ENCODE results near the gene DMTF1. TPM values are rescaled to one million over a fixed set of nuclear protein-coding genes. Genes with fewer than 3 reads are reported as not detected.

Gene DMTF1
- polyA plus RNA-seq, 1 donor = 151 TPM

DNA sequence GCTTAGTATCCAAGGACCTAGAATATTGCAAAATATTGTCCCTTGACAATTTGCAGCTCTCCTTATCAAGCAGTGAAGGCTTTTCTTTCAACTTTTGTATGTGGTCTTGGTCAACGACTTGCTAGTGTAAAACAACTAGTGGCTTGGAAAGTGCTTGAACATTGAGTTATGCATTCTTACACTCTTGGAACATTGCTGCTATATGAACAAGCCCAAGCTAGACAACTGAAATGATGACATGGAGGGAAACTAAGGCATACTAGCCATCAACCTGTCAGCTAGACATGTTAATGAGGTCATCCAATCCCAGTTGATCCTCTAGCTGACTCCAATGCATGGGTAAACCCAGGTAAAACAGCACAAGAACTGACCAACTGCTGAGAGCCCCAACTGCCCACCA lies 12.7 kb upstream of the DMTF1 start:
- Histone ChIP-seq H3K27ac (ENCODE audit: low read length) (peak overlapping the region; percentile 61), H3K4me1 (ENCODE audit: control insufficient read depth, insufficient read depth, low read length) (peaks cover 13% of the 10 kb centered on the region), H3K4me3 (ENCODE audit: low read length) (no peak overlapping the region), H3K9me3 (ENCODE audit: control insufficient read depth, low read depth, low read length) (no peaks in the 10 kb centered on the region), H3K27me3 (ENCODE audit: control insufficient read depth, insufficient read depth, low read length) (no peaks in the 10 kb centered on the region), H3K36me3 (ENCODE audit: control insufficient read depth, insufficient read depth, low read length) (no peaks in the 10 kb centered on the region)
- DNase-seq = no peak
- WGBS (ENCODE audit: insufficient coverage, low lambda C conversion rate) = no CpG with 5 or more reads among the region's 1 CpG

DNA sequence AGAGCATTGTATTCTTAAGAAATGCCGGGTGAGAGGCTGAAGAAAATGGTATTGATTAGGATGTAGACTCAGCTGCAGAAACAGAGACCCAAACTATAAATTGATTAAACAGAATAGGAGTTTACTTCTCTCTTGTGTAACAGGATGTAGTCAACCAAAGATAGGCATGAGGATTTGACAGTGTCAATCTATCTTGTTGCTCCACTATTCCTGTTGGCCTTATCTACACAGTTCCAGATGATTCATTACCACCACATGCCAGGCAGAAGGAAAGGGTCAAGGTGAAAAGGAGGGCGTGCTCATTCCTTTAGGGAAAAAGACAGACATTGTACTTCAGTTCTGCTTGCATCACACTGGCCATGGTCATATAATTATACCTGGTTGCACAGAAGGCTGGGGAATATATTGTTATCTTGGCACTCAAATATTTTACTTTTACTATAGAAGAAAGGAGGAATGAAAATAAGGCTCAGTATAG lies 11.9 kb upstream of the DMTF1 start:
- Histone ChIP-seq H3K27me3 (ENCODE audit: control insufficient read depth, insufficient read depth, low read length) (no peaks in the 10 kb centered on the region), H3K9me3 (ENCODE audit: control insufficient read depth, low read depth, low read length) (no peaks in the 10 kb centered on the region), H3K27ac (ENCODE audit: low read length) (peak overlapping the region; percentile 80), H3K36me3 (ENCODE audit: control insufficient read depth, insufficient read depth, low read length) (no peaks in the 10 kb centered on the region), H3K4me1 (ENCODE audit: control insufficient read depth, insufficient read depth, low read length) (peaks cover 13% of the 10 kb centered on the region), H3K4me3 (ENCODE audit: low read length) (no peak overlapping the region)
- WGBS (ENCODE audit: insufficient coverage, low lambda C conversion rate) = no CpG with 5 or more reads among the region's 2 CpGs
- DNase-seq = peak; percentile 88 to 94

DNA sequence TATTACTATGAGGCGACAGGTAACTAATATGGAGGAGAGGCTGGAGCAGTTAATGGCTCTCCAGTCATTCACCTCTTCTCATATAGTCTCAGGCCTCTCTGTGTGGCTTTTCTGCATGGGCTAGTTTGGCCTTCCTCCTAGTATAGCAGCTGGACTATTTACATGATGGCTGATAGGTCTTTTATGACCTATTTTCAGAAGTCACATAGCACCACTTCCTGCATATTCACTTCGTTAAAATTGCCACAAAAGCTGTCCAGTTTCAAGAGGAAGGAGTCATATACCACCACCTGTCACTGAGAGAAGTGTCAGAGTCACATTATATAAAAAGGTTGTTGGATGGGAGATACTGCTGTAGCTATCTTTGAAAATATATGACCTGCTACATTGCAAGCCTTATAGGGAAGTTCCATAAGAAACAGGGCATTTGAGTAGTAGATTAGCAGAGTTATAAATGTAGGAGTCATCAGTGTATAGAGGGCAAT lies 8.0 kb upstream of the DMTF1 start:
- WGBS (ENCODE audit: insufficient coverage, low lambda C conversion rate) = no CpG with 5 or more reads among the region's 2 CpGs
- Histone ChIP-seq H3K27ac (ENCODE audit: low read length) (peak overlapping the region; percentile 9), H3K27me3 (ENCODE audit: control insufficient read depth, insufficient read depth, low read length) (no peaks in the 10 kb centered on the region), H3K9me3 (ENCODE audit: control insufficient read depth, low read depth, low read length) (no peaks in the 10 kb centered on the region), H3K36me3 (ENCODE audit: control insufficient read depth, insufficient read depth, low read length) (no peaks in the 10 kb centered on the region), H3K4me3 (ENCODE audit: low read length) (no peak overlapping the region), H3K4me1 (ENCODE audit: control insufficient read depth, insufficient read depth, low read length) (peaks cover 13% of the 10 kb centered on the region)
- peak in 1 of 2 donors; percentile 61 for DNase-seq

- Histone ChIP-seq H3K4me3 (ENCODE audit: low read length) (no peak overlapping the region), H3K36me3 (ENCODE audit: control insufficient read depth, insufficient read depth, low read length) (no peaks in the 10 kb centered on the region), H3K9me3 (ENCODE audit: control insufficient read depth, low read depth, low read length) (no peaks in the 10 kb centered on the region), H3K27ac (ENCODE audit: low read length) (no peak overlapping the region), H3K27me3 (ENCODE audit: control insufficient read depth, insufficient read depth, low read length) (no peaks in the 10 kb centered on the region), H3K4me1 (ENCODE audit: control insufficient read depth, insufficient read depth, low read length) (peaks cover 5% of the 10 kb centered on the region)
- WGBS (ENCODE audit: insufficient coverage, low lambda C conversion rate) = no CpG with 5 or more reads among the region's 25 CpGs
- no peak for DNase-seq
Measured at GRCh38 chr7:87146740-87147386, 5.4 kb upstream of the DMTF1 start.

GRCh38 chr7:87147500-87147899 lies 4.8 kb upstream of the DMTF1 start:
- Histone ChIP-seq H3K9me3 (ENCODE audit: control insufficient read depth, low read depth, low read length) (no peaks in the 10 kb centered on the region), H3K36me3 (ENCODE audit: control insufficient read depth, insufficient read depth, low read length) (no peaks in the 10 kb centered on the region), H3K4me1 (ENCODE audit: control insufficient read depth, insufficient read depth, low read length) (peaks cover 5% of the 10 kb centered on the region), H3K27ac (ENCODE audit: low read length) (no peak overlapping the region), H3K4me3 (ENCODE audit: low read length) (no peak overlapping the region), H3K27me3 (ENCODE audit: control insufficient read depth, insufficient read depth, low read length) (no peaks in the 10 kb centered on the region)
- DNase-seq = no peak
- no CpG with 5 or more reads among the region's 7 CpGs for WGBS (ENCODE audit: insufficient coverage, low lambda C conversion rate)

DNA sequence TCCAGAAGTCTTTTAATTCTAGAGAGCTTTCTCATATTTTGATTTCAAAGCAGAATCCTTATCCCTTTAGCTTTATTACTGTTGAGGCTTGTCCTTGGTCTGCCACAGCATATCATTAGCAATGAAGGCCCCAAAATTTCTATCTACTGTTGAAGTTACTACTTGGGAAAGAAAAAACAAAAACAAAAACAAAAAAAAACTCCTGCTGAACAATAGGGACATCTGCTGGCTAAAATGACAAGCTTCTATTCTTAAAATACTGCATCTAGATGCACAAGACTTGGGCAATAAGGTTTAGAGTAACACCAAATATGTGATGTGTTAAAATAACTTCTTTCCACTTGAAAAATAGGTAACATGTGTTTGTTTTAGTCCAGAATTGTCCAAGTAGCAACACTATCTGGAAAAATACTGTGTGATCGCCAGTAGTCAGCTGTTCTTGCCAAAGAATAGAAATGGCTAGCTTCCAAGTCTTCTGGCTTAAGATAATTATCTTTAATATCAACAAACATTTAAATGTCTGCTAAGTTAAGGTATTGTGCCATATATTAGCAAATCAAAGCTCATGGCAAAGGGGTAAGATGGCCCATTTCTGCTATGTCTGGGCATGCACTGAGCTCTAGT lies 3.8 kb upstream of the DMTF1 start:
- 83% methylated on average over 1 of the region's 1 CpG for WGBS (ENCODE audit: insufficient coverage, low lambda C conversion rate)
- no peak for DNase-seq
- peaks cover 5% of the 10 kb centered on the region for H3K4me1 ChIP-seq (ENCODE audit: control insufficient read depth, insufficient read depth, low read length)
- no peaks in the 10 kb centered on the region for H3K9me3 ChIP-seq (ENCODE audit: control insufficient read depth, low read depth, low read length)
- H3K4me3 ChIP-seq (ENCODE audit: low read length) = no peak overlapping the region
- no peak overlapping the region for H3K27ac ChIP-seq (ENCODE audit: low read length)
- H3K27me3 ChIP-seq (ENCODE audit: control insufficient read depth, insufficient read depth, low read length) = no peaks in the 10 kb centered on the region
- no peaks in the 10 kb centered on the region for H3K36me3 ChIP-seq (ENCODE audit: control insufficient read depth, insufficient read depth, low read length)

GRCh38 chr7:87151002-87151728 lies 1.1 kb upstream of the DMTF1 start:
- Histone ChIP-seq H3K4me3 (ENCODE audit: low read length) (peak overlapping the region; percentile 96), H3K9me3 (ENCODE audit: control insufficient read depth, low read depth, low read length) (no peaks in the 10 kb centered on the region), H3K27ac (ENCODE audit: low read length) (peak overlapping the region; percentile 99), H3K27me3 (ENCODE audit: control insufficient read depth, insufficient read depth, low read length) (no peaks in the 10 kb centered on the region), H3K4me1 (ENCODE audit: control insufficient read depth, insufficient read depth, low read length) (peaks cover 14% of the 10 kb centered on the region), H3K36me3 (ENCODE audit: control insufficient read depth, insufficient read depth, low read length) (no peaks in the 10 kb centered on the region)
- 54% methylated on average over 5 of the region's 9 CpGs for WGBS (ENCODE audit: insufficient coverage, low lambda C conversion rate)
- no peak for DNase-seq

- no CpG with 5 or more reads among the region's 13 CpGs for WGBS (ENCODE audit: insufficient coverage, low lambda C conversion rate)
- DNase-seq = no peak
- Histone ChIP-seq H3K36me3 (ENCODE audit: control insufficient read depth, insufficient read depth, low read length) (no peaks in the 10 kb centered on the region), H3K4me3 (ENCODE audit: low read length) (peak overlapping the region; percentile 96), H3K9me3 (ENCODE audit: control insufficient read depth, low read depth, low read length) (no peaks in the 10 kb centered on the region), H3K4me1 (ENCODE audit: control insufficient read depth, insufficient read depth, low read length) (peaks cover 17% of the 10 kb centered on the region), H3K27me3 (ENCODE audit: control insufficient read depth, insufficient read depth, low read length) (no peaks in the 10 kb centered on the region), H3K27ac (ENCODE audit: low read length) (peak overlapping the region; percentile 99)
Measured at GRCh38 chr7:87151729-87152111, 533 bp upstream of the DMTF1 start.

DNA sequence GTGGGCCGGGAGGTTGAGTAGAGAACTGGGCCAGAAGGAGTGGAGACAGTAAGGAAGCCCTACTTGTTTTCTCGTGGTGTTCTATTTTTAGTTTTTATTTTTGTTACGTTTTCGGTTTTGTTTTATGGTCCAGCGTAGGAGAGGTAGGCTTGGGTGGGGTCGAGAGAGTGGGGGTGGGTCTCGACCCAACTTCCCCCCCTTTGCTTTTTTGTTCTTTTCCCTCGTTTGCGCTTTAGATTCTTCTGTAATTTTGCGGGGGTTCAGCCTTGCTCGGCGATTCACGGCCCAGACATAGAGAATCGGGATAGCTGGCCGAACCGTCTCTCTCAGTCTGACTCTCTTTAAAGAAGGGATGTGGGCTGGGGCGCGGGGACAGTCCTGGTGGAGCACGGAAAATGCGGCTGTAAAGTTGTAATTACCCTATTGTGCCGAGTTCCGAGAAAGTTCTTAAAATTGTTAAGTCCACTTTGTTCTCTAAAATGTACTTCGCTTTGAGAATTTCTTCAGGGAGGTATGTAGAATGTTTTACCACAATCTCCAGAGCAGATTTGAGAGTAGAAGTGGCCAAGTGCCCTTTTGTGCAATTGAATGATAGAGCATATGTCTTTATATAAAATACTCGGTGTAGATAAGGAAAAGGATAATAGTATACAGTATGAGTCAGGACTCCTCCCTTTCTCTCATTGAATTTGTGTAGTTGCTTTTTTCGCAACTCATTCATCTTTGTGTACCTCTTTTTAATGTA lies 816 bp downstream of the DMTF1 start:
- DNase-seq = peak in 1 of 2 donors; percentile 59
- H3K27me3 ChIP-seq (ENCODE audit: control insufficient read depth, insufficient read depth, low read length) = no peaks in the 10 kb centered on the region
- WGBS (ENCODE audit: insufficient coverage, low lambda C conversion rate) = 4% methylated on average over 5 of the region's 25 CpGs
- H3K36me3 ChIP-seq (ENCODE audit: control insufficient read depth, insufficient read depth, low read length) = no peaks in the 10 kb centered on the region
- peak overlapping the region; percentile 99 for H3K27ac ChIP-seq (ENCODE audit: low read length)
- no peaks in the 10 kb centered on the region for H3K9me3 ChIP-seq (ENCODE audit: control insufficient read depth, low read depth, low read length)
- peak overlapping the region; percentile 96 for H3K4me3 ChIP-seq (ENCODE audit: low read length)
- H3K4me1 ChIP-seq (ENCODE audit: control insufficient read depth, insufficient read depth, low read length) = peaks cover 17% of the 10 kb centered on the region

DNA sequence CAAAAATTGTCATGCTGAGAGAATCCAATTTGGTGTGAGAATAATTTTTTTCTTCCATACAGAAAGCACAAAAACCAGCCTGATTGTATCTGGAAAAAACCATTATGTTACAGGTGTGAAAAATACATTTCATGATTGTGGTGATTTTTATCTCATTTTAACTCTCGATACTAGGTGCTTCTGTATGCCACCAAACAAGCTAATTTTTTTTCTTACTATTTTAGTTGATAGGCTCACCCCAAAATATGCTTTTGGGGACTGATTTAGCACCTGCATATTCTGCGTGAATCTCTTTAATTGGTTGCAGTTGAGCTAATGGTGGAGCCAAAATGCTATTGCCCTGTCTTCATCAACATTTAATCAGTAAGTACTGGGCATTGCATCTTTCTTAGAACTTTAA lies 1.9 kb downstream of the DMTF1 start:
- 0% methylated on average over 1 of the region's 2 CpGs for WGBS (ENCODE audit: insufficient coverage, low lambda C conversion rate)
- DNase-seq = no peak
- Histone ChIP-seq H3K36me3 (ENCODE audit: control insufficient read depth, insufficient read depth, low read length) (no peaks in the 10 kb centered on the region), H3K9me3 (ENCODE audit: control insufficient read depth, low read depth, low read length) (no peaks in the 10 kb centered on the region), H3K4me3 (ENCODE audit: low read length) (peak overlapping the region; percentile 96), H3K27ac (ENCODE audit: low read length) (peak overlapping the region; percentile 99), H3K4me1 (ENCODE audit: control insufficient read depth, insufficient read depth, low read length) (peaks cover 17% of the 10 kb centered on the region), H3K27me3 (ENCODE audit: control insufficient read depth, insufficient read depth, low read length) (no peaks in the 10 kb centered on the region)
